HCT116 (cell line): Measurements from ENCODE around the gene DOCK2. TPM values are rescaled to one million over a fixed set of nuclear protein-coding genes. Genes with fewer than 3 reads are reported as not detected.

Experiments used
- ATAC-seq: fragments of 200-7000 bp; cut with Tn5 transposase; 2 replicates; pipeline ENCODE4 v1.9.1; 2020; ENCODE audit warnings: mild to moderate bottlenecking, moderate library complexity
- BruUV-seq: library from RNA; stranded (reverse); fragments of 400-500 nt; replicated peaks from 2 replicates; lab custom pipeline; 2021; lab: Mats Ljungman, UMichigan
- CTCF ChIA-PET: fragments of 300-600 bp; sonication (Branson Sonifier 250); formaldehyde crosslinking; loops from one replicate; lab custom pipeline; 2021; ENCODE audit warnings: antibody characterized with exemption; lab: Charles Lee
- POLR2A ChIA-PET: fragments of 300-600, 350-600 bp; sonication (Branson Sonifier 250); formaldehyde crosslinking; loops from one replicate; lab custom pipeline; 2021; ENCODE audit warnings: antibody characterized with exemption; lab: Charles Lee
- RAD21 ChIA-PET, 2 experiments: fragments of 300-600 bp; sonication (Branson Sonifier 250); formaldehyde crosslinking; loops; one replicate each; lab custom pipeline; 2023; ENCODE audit warnings: low total read pairs in 2 of 2; ENCODE audit not compliant: uncharacterized antibody in 2 of 2, unreplicated experiment in 2 of 2, low non-redundant PET in 1 of 2; lab: Charles Lee
- DNase-seq: peaks from one replicate; pipeline ENCODE4 v3.0.0-alpha.2; 2010; ENCODE audit warnings: low read depth, low spot score
- H2AFZ ChIP-seq: fragments of 200-600 bp; shearing (Covaris generic), sonication (generic); 2 replicates; pipeline ENCODE4 v1.6.1; 2017; ENCODE audit warnings: low read depth, mixed run types, mixed read lengths, antibody characterized with exemption, low read length; ENCODE audit not compliant: poor library complexity, severe bottlenecking
- H3K27ac ChIP-seq: 2 replicates; pipeline ENCODE4 v1.5.1; 2012; ENCODE audit warnings: low read depth, low read length
- H3K27me3 ChIP-seq: fragments of 200-600 bp; sonication (generic); 2 replicates; pipeline ENCODE4 v1.6.1; 2016; ENCODE audit warnings: mixed run types, low read length, mixed read lengths; ENCODE audit not compliant: insufficient read depth
- H3K36me3 ChIP-seq, 2 experiments: fragments of 200-500 bp in 1 of 2; fragments of 200-600 bp in 1 of 2; sonication (Bioruptor generic) in 1 of 2; sonication (generic) in 1 of 2; 2 replicates each; pipeline versions ENCODE4 v1.5.1 to v1.6.1; 2014 to 2016; ENCODE audit warnings: low read length in 2 of 2, inconsistent platforms in 1 of 2, mixed read lengths in 1 of 2, mixed run types in 1 of 2; ENCODE audit not compliant: insufficient read depth in 2 of 2, control insufficient read depth in 1 of 2
- H3K4me1 ChIP-seq, 2 experiments: fragments of 200-600 bp in 1 of 2; sonication (generic) in 1 of 2; 2 replicates each; pipeline versions ENCODE4 v1.5.1 to v1.6.1; 2012 to 2017; ENCODE audit warnings: low read length in 2 of 2, inconsistent platforms in 1 of 2, mild to moderate bottlenecking in 1 of 2, mixed read lengths in 1 of 2, mixed run types in 1 of 2, moderate library complexity in 1 of 2; ENCODE audit not compliant: insufficient read depth in 2 of 2, control insufficient read depth in 1 of 2
- H3K4me2 ChIP-seq: fragments of 200-600 bp; sonication (generic); 2 replicates; pipeline ENCODE4 v1.6.1; 2017; ENCODE audit warnings: mixed run types, low read length, mixed read lengths
- H3K4me3 ChIP-seq, 2 experiments: fragments of 200-600 bp in 1 of 2; sonication (generic) in 1 of 2; replicated peaks in 1 of 2; 2 replicates each; pipeline ENCODE4 v1.5.1; 2011 to 2016; ENCODE audit warnings: low read length in 2 of 2, control low read depth in 1 of 2, low read depth in 1 of 2, mild to moderate bottlenecking in 1 of 2, mixed read lengths in 1 of 2, mixed run types in 1 of 2
- H3K79me2 ChIP-seq: fragments of 200-600 bp; sonication (generic); 2 replicates; pipeline ENCODE4 v1.6.1; 2017; ENCODE audit warnings: mild to moderate bottlenecking, mixed run types, low read length, moderate library complexity, mixed read lengths; ENCODE audit not compliant: insufficient read depth
- H3K9ac ChIP-seq: fragments of 200-600 bp; sonication (generic); 2 replicates; pipeline ENCODE4 v1.6.1; 2016; ENCODE audit warnings: low read length, mixed read lengths
- H3K9me2 ChIP-seq: fragments of 200-600 bp; sonication (generic), shearing (Covaris generic); 2 replicates; pipeline ENCODE4 v1.6.1; 2017; ENCODE audit warnings: mixed run types, mild to moderate bottlenecking, moderate library complexity; ENCODE audit not compliant: insufficient read depth
- H3K9me3 ChIP-seq, 2 experiments: fragments of 200-500 bp in 1 of 2; fragments of 200-600 bp in 1 of 2; sonication (Bioruptor generic) in 1 of 2; sonication (generic) in 1 of 2; 2 replicates each; pipeline ENCODE4 v1.6.1; 2014 to 2017; ENCODE audit warnings: low read length in 2 of 2, mixed read lengths in 2 of 2, inconsistent platforms in 1 of 2, low read depth in 1 of 2, mild to moderate bottlenecking in 1 of 2, mixed run types in 1 of 2, moderate library complexity in 1 of 2; ENCODE audit not compliant: control insufficient read depth in 1 of 2, insufficient read depth in 1 of 2
- H4K20me1 ChIP-seq: fragments of 200-600 bp; sonication (generic), shearing (Covaris generic); 2 replicates; pipeline ENCODE4 v1.6.1; 2017; ENCODE audit warnings: mixed run types, mild to moderate bottlenecking, moderate library complexity; ENCODE audit not compliant: insufficient read depth
- CBX3 ChIP-seq: IDR thresholded peaks from 2 replicates; pipeline ENCODE4 v1.6.1; 2012; ENCODE audit warnings: low read depth
- CEBPB ChIP-seq: IDR thresholded peaks from 2 replicates; pipeline ENCODE4 v1.6.1; 2012; ENCODE audit warnings: low read depth
- EGR1 ChIP-seq: IDR thresholded peaks from 2 replicates; pipeline ENCODE4 v1.6.1; 2012; ENCODE audit warnings: low read depth
- ELF1 ChIP-seq: IDR thresholded peaks from 2 replicates; pipeline ENCODE4 v1.6.1; 2012; ENCODE audit warnings: low read depth, borderline replicate concordance
- EZH2 ChIP-seq: fragments of 200-600 bp; sonication (generic); IDR thresholded peaks from 2 replicates; pipeline ENCODE4 v1.6.1; 2017; ENCODE audit warnings: antibody characterized with exemption, mixed run types
- MAX ChIP-seq: IDR thresholded peaks from 2 replicates; pipeline ENCODE4 v1.6.1; 2012
- POLR2AphosphoS5 ChIP-seq: IDR thresholded peaks from 2 replicates; pipeline ENCODE4 v1.6.1; 2011; ENCODE audit warnings: mild to moderate bottlenecking, low read depth, low read length, moderate library complexity
- REST ChIP-seq: IDR thresholded peaks from 2 replicates; pipeline ENCODE4 v1.6.1; 2012; ENCODE audit warnings: low read depth
- TCF7L2 ChIP-seq: IDR thresholded peaks from 2 replicates; pipeline ENCODE4 v1.7.0; 2011; ENCODE audit warnings: borderline replicate concordance, inconsistent platforms; ENCODE audit not compliant: insufficient read depth, insufficient read length; ENCODE audit errors: extremely low read depth
- YY1 ChIP-seq: IDR thresholded peaks from 2 replicates; pipeline ENCODE4 v1.6.1; 2011; ENCODE audit warnings: low read length, low read depth, moderate library complexity, mild to moderate bottlenecking; ENCODE audit not compliant: insufficient replicate concordance; ENCODE audit errors: extremely low read depth
- ZBTB33 ChIP-seq: IDR thresholded peaks from 2 replicates; pipeline ENCODE4 v1.6.1; 2011; ENCODE audit warnings: mild to moderate bottlenecking, low read length, moderate library complexity; ENCODE audit not compliant: insufficient replicate concordance; ENCODE audit errors: extremely low read depth
- ZNF274 ChIP-seq: fragments of 200-500 bp; sonication (Bioruptor generic); IDR thresholded peaks from 2 replicates; pipeline ENCODE4 v1.6.1; 2014; ENCODE audit warnings: mild to moderate bottlenecking, low read depth, low read length, inconsistent platforms
- intact Hi-C: fragments of 100-400 bp; cut with micrococcal nuclease; formaldehyde crosslinking; loops from 2 replicates; pipeline ENCODE4 v1.10.0; 2022
- total RNA-seq: library from RNA; stranded (reverse); gene quantifications from one replicate; pipeline ENCODE4 v1.2.1, GENCODE V29; 2021; ENCODE audit not compliant: unreplicated experiment

DOCK2 gene
- total RNA-seq, 1 experiment from 2014 or later = 0.89 TPM

GRCh38 chr5:169862391-169862811 is 225.3 kb downstream of the DOCK2 start (continued):
- TF ChIP-seq ZBTB33 (no peak), ELF1 (no peak), POLR2AphosphoS5 (no peak)

GRCh38 chr5:169864483-169864882 is 227.4 kb downstream of the DOCK2 start:
- no peak overlapping the region for H3K9ac ChIP-seq
- CTCF ChIA-PET = no interaction called here
- H3K4me3 ChIP-seq = no peak overlapping the region
- no peak for DNase-seq
- no peaks in the 10 kb centered on the region for H3K4me1 ChIP-seq
- no peaks in the 10 kb centered on the region for H3K36me3 ChIP-seq
- TF ChIP-seq CBX3 (no peak), CEBPB (no peak), TCF7L2 (no peak)
- POLR2A ChIA-PET = no interaction called here
- H3K9me2 ChIP-seq = no peaks in the 10 kb centered on the region
- peaks cover 36% of the 10 kb centered on the region for H3K27me3 ChIP-seq
- intact Hi-C loops = no loop called here
- no TSS peak for BruUV-seq
- H3K4me2 ChIP-seq = no peak overlapping the region
- H3K9me3 ChIP-seq = no peaks in the 10 kb centered on the region
- no peak overlapping the region for H2AFZ ChIP-seq
- RAD21 ChIA-PET = no interaction called here
- no peak overlapping the region for H3K27ac ChIP-seq
- no peaks in the 10 kb centered on the region for H4K20me1 ChIP-seq
- H3K79me2 ChIP-seq = no peaks in the 10 kb centered on the region
- ATAC-seq = no peak

GRCh38 chr5:169867347-169867746 is 230.3 kb downstream of the DOCK2 start:
- H3K79me2 ChIP-seq = no peaks in the 10 kb centered on the region
- no peaks in the 10 kb centered on the region for H3K9me2 ChIP-seq
- no TSS peak for BruUV-seq
- ChIA-PET CTCF (no interaction called here), POLR2A (no interaction called here), RAD21 (no interaction called here)
- H3K27me3 ChIP-seq = peaks cover 25% of the 10 kb centered on the region
- no peak for DNase-seq
- no peak overlapping the region for H3K27ac ChIP-seq
- no peak overlapping the region for H2AFZ ChIP-seq
- intact Hi-C loops = no loop called here
- no peak overlapping the region for H3K4me2 ChIP-seq
- ATAC-seq = no peak
- H3K36me3 ChIP-seq = no peaks in the 10 kb centered on the region
- no peaks in the 10 kb centered on the region for H4K20me1 ChIP-seq
- no peaks in the 10 kb centered on the region for H3K9me3 ChIP-seq
- H3K9ac ChIP-seq = no peak overlapping the region
- no peak overlapping the region for H3K4me3 ChIP-seq
- H3K4me1 ChIP-seq = no peaks in the 10 kb centered on the region
- no peak for TF ChIP-seq ZNF274
- no peak for TF ChIP-seq MAX
- no peak for TF ChIP-seq EZH2
- TF ChIP-seq POLR2AphosphoS5 = no peak
- no peak for TF ChIP-seq ELF1
- no peak for TF ChIP-seq EGR1
- TF ChIP-seq CEBPB = no peak
- TF ChIP-seq REST = no peak
- TF ChIP-seq TCF7L2 = no peak
- no peak for TF ChIP-seq YY1
